Measurements from ENCODE around the gene EML1. TPM values are rescaled to one million over a fixed set of nuclear protein-coding genes. Genes with fewer than 3 reads are reported as not detected.

Gene EML1
- total RNA-seq, 3 donors from 2014 or later = 0.86 to 2.4 (median 1.3) TPM

- H3K4me1 Mint-ChIP-seq (ENCODE audit: low read depth) = no peaks in the 10 kb centered on the region
- no peaks in the 10 kb centered on the region for H3K36me3 Mint-ChIP-seq (ENCODE audit: insufficient read depth)
- no peak overlapping the region for H3K4me3 Mint-ChIP-seq
- no peaks in the 10 kb centered on the region for H3K9me3 Mint-ChIP-seq
- ATAC-seq (no peak), DNase-seq (no peak)
- H3K27me3 Mint-ChIP-seq (ENCODE audit: low read depth) = peaks cover 10% of the 10 kb centered on the region
Measured at GRCh38 chr14:99880651-99881420, 87.6 kb downstream of the EML1 start.

- Mint-ChIP-seq H3K36me3 (ENCODE audit: insufficient read depth) (no peaks in the 10 kb centered on the region), H3K9me3 (no peaks in the 10 kb centered on the region), H3K27me3 (ENCODE audit: low read depth) (peaks cover 3% of the 10 kb centered on the region), H3K4me3 (no peak overlapping the region), H3K4me1 (ENCODE audit: low read depth) (no peaks in the 10 kb centered on the region)
- ATAC-seq (no peak), DNase-seq (no peak)
Measured at GRCh38 chr14:99883866-99884650, 90.8 kb downstream of the EML1 start.

GRCh38 chr14:99884834-99885648, 91.8 kb downstream of the EML1 start:
- Mint-ChIP-seq H3K4me3 (no peak overlapping the region), H3K36me3 (ENCODE audit: insufficient read depth) (no peaks in the 10 kb centered on the region), H3K9me3 (no peaks in the 10 kb centered on the region), H3K4me1 (ENCODE audit: low read depth) (no peaks in the 10 kb centered on the region), H3K27me3 (ENCODE audit: low read depth) (peaks cover 3% of the 10 kb centered on the region)
- ATAC-seq = peak; percentile 61 to 67
- no peak for DNase-seq

GRCh38 chr14:99885649-99885958, 92.4 kb downstream of the EML1 start:
- DNase-seq (no peak), ATAC-seq (no peak)
- Mint-ChIP-seq H3K4me1 (ENCODE audit: low read depth) (no peaks in the 10 kb centered on the region), H3K9me3 (no peaks in the 10 kb centered on the region), H3K27me3 (ENCODE audit: low read depth) (peaks cover 3% of the 10 kb centered on the region), H3K36me3 (ENCODE audit: insufficient read depth) (no peaks in the 10 kb centered on the region), H3K4me3 (no peak overlapping the region)

DNA sequence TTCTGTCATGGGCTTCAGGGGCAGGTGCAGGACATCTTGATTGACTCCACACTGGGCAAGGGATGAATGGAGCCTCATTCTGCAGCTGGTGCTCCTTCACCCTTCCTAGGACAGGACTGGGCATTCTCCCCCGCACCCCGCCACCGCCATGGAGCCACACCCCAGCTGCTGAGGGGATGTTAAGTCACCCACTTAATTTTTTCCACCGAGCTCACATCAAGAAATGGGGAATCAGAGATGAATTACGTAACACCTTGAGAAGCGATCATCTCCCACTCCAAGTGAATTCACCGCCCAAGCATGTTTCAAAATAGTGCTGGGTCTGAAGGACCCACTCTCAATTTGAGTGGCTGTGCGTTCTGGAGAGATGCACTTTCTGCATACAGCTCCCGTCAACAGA, 94.2 kb downstream of the EML1 start:
- peaks cover 3% of the 10 kb centered on the region for H3K27me3 Mint-ChIP-seq (ENCODE audit: low read depth)
- no peak overlapping the region for H3K4me3 Mint-ChIP-seq
- no peaks in the 10 kb centered on the region for H3K36me3 Mint-ChIP-seq (ENCODE audit: insufficient read depth)
- no peaks in the 10 kb centered on the region for H3K9me3 Mint-ChIP-seq
- DNase-seq = no peak
- no peaks in the 10 kb centered on the region for H3K4me1 Mint-ChIP-seq (ENCODE audit: low read depth)
- ATAC-seq = no peak

GRCh38 chr14:99888149-99888548, 94.9 kb downstream of the EML1 start:
- ATAC-seq (no peak), DNase-seq (no peak)
- Mint-ChIP-seq H3K4me3 (no peak overlapping the region), H3K9me3 (no peaks in the 10 kb centered on the region), H3K4me1 (ENCODE audit: low read depth) (no peaks in the 10 kb centered on the region), H3K36me3 (ENCODE audit: insufficient read depth) (no peaks in the 10 kb centered on the region), H3K27me3 (ENCODE audit: low read depth) (peaks cover 8% of the 10 kb centered on the region)

GRCh38 chr14:99889268-99889667, 96.1 kb downstream of the EML1 start:
- no peaks in the 10 kb centered on the region for H3K4me1 Mint-ChIP-seq (ENCODE audit: low read depth)
- no peak overlapping the region for H3K4me3 Mint-ChIP-seq
- H3K27me3 Mint-ChIP-seq (ENCODE audit: low read depth) = peaks cover 10% of the 10 kb centered on the region
- no peaks in the 10 kb centered on the region for H3K36me3 Mint-ChIP-seq (ENCODE audit: insufficient read depth)
- no peaks in the 10 kb centered on the region for H3K9me3 Mint-ChIP-seq
- DNase-seq (no peak), ATAC-seq (no peak)

- H3K4me3 Mint-ChIP-seq = no peak overlapping the region
- ATAC-seq (no peak), DNase-seq (no peak)
- no peaks in the 10 kb centered on the region for H3K36me3 Mint-ChIP-seq (ENCODE audit: insufficient read depth)
- H3K9me3 Mint-ChIP-seq = no peaks in the 10 kb centered on the region
- no peaks in the 10 kb centered on the region for H3K4me1 Mint-ChIP-seq (ENCODE audit: low read depth)
- peaks cover 10% of the 10 kb centered on the region for H3K27me3 Mint-ChIP-seq (ENCODE audit: low read depth)
Measured at GRCh38 chr14:99891266-99891665, 98.1 kb downstream of the EML1 start.

- ATAC-seq = no peak
Measured at GRCh38 chr14:99891900-99892299, 98.7 kb downstream of the EML1 start.

DNA sequence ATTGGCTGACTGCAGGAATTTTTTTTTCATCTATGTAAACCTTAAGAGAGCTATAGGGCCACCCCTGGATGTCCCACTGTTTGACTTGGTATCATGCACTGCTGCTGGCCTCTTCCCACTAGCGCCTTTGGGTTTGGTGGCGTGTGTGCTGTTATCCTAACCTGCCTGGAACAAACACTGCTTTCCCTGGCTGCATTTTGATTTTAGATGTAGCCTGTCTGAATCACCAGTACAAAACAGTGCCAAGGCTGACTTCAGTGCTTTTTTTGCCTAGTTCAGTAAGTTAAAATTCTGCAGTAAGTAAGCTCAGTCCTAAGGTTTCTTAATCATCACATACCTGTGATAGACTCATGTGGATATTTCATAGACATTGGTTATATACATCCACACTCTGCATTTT, 99.2 kb downstream of the EML1 start:
- no peak overlapping the region for H3K4me3 Mint-ChIP-seq
- H3K9me3 Mint-ChIP-seq = no peaks in the 10 kb centered on the region
- H3K27me3 Mint-ChIP-seq (ENCODE audit: low read depth) = peaks cover 10% of the 10 kb centered on the region
- no peaks in the 10 kb centered on the region for H3K4me1 Mint-ChIP-seq (ENCODE audit: low read depth)
- ATAC-seq (no peak), DNase-seq (no peak)
- no peaks in the 10 kb centered on the region for H3K36me3 Mint-ChIP-seq (ENCODE audit: insufficient read depth)

More at GRCh38 chr14:99891900-99892299, 98.7 kb downstream of the EML1 start:
- H3K27me3 Mint-ChIP-seq (ENCODE audit: low read depth) = peaks cover 7% of the 10 kb centered on the region
- H3K36me3 Mint-ChIP-seq (ENCODE audit: insufficient read depth) = no peaks in the 10 kb centered on the region
- H3K9me3 Mint-ChIP-seq = no peaks in the 10 kb centered on the region
- DNase-seq = no peak
- H3K4me1 Mint-ChIP-seq (ENCODE audit: low read depth) = no peaks in the 10 kb centered on the region
- H3K4me3 Mint-ChIP-seq = no peak overlapping the region

DNA sequence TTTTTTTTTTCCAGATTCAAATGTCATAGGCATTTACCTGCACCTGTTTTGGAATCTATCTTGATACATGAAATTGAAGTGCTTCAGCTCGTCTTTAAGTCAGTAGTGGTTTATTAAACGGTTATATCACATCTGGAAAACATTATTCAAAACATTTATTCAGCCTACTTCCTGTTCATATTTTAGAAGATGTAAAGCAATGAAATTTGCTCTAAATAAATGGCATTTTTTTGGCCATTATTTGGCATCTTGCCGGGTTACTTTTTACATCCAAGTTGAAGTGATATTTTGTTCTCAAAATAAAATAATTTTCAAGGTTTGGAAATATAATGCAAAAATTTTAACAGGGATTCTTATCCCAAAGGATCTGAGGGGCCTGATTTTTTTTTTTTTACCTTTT, 103.1 kb downstream of the EML1 start:
- H3K4me1 Mint-ChIP-seq (ENCODE audit: low read depth) = no peaks in the 10 kb centered on the region
- no peak for ATAC-seq
- no peak for DNase-seq
- H3K9me3 Mint-ChIP-seq = no peaks in the 10 kb centered on the region
- H3K36me3 Mint-ChIP-seq (ENCODE audit: insufficient read depth) = no peaks in the 10 kb centered on the region
- peaks cover 10% of the 10 kb centered on the region for H3K27me3 Mint-ChIP-seq (ENCODE audit: low read depth)
- no peak overlapping the region for H3K4me3 Mint-ChIP-seq

DNA sequence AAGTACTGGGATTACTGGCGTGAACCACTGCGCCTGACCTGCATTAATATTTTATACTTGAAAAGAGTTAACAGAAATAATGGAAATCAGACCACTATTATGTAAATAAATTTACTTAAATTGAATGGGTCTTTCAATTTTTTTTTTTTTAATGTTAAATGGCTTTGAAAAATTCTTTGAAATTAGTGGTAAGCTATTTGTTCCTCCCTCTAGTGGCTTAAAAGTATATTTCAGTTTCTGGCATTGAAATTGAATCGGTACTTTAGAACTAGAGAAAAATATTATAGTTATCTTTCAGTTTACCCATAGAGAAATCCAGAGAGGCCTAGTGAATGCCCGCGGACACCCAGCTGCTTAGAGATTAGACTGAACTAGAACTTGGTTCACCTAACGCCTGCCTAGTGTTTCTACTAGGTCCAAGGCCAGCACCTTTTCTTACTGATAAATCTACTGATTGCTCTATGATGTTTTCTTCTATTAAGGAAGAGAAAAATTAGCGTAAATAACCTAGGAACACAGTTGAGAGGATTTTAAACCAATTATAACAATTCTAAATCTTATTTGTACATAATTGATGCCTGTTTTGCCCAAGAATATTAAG, 106.5 kb downstream of the EML1 start:
- Mint-ChIP-seq H3K27me3 (ENCODE audit: low read depth) (peaks cover 8% of the 10 kb centered on the region), H3K36me3 (ENCODE audit: insufficient read depth) (no peaks in the 10 kb centered on the region), H3K4me3 (no peak overlapping the region), H3K9me3 (peaks cover 4% of the 10 kb centered on the region), H3K4me1 (ENCODE audit: low read depth) (no peaks in the 10 kb centered on the region)
- ATAC-seq (no peak), DNase-seq (no peak)

DNA sequence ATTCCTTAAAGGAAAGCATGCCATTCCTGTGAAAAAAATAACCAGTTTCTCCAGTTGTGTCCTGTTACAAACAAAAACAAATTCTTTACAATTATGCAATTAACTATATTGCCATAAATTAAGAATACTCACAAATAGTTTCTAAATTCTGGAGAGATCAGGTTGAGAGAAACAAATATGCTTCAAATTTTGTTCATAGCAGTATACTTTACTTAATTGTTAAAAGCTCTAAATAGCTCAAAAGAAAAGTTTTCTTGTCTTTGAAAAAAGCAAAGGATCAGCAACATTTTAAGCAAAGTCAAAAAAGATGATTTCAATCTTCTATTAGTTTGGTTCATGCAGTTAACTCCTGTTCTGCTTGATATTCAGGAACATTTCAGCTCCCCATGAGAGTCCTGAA, 109.7 kb downstream of the EML1 start:
- Mint-ChIP-seq H3K9me3 (peaks cover 4% of the 10 kb centered on the region), H3K4me3 (no peak overlapping the region), H3K4me1 (ENCODE audit: low read depth) (no peaks in the 10 kb centered on the region), H3K36me3 (ENCODE audit: insufficient read depth) (no peaks in the 10 kb centered on the region), H3K27me3 (ENCODE audit: low read depth) (peaks cover 7% of the 10 kb centered on the region)
- DNase-seq (no peak), ATAC-seq (no peak)

DNA sequence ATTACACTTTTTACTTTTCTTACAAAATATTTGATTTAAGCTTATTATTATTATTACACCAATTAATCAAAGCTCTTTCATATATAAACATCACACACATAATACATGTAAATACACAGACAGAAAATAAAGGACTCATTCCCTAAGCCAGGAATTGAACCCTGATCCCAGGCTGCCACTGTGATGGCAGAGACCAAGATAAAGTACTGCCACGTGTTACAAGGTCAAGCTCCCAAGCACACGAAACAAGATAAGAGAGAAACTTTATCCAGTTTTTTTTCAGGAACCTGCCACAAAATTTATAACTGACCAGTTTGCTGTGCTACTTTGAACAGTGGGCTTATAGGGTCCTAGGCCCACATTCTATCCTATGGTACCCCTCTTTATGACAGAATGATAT, 111.3 kb downstream of the EML1 start:
- H3K4me1 Mint-ChIP-seq (ENCODE audit: low read depth) = no peaks in the 10 kb centered on the region
- peaks cover 9% of the 10 kb centered on the region for H3K27me3 Mint-ChIP-seq (ENCODE audit: low read depth)
- no peak for ATAC-seq

More for the DNA sequence above, 111.3 kb downstream of the EML1 start:
- Mint-ChIP-seq H3K4me3 (no peak overlapping the region), H3K36me3 (ENCODE audit: insufficient read depth) (no peaks in the 10 kb centered on the region), H3K9me3 (peaks cover 4% of the 10 kb centered on the region)
- DNase-seq = no peak

All from activated T-cell treated with anti-CD3 and anti-CD28 coated beads, Interleukin-2, amount 50 U/mL, for 4 hours (primary cell).